Esophagus muscularis mucosa (tissue), 4 donors: ENCODE data around the gene DSTYK. TPM values are rescaled to one million over a fixed set of nuclear protein-coding genes. Genes with fewer than 3 reads are reported as not detected.
A peak's percentile ranks its signal among the peaks of the same experiment; 100 is the strongest.

ENCODE experiments used
- DNase-seq: peaks from one replicate; pipeline ENCODE4 v3.0.0-alpha.2; 2017; ENCODE audit errors: extremely low spot score
- H3K27ac ChIP-seq, 4 donors: fragments of 200-600 bp; sonication (generic); replicated peaks in 1 of 4; 1 replicate in 3 of 4; 2 replicates in 1 of 4; pipeline ENCODE4 v1.5.1; 2016 to 2019; ENCODE audit warnings: mild to moderate bottlenecking in 1 of 4
- H3K27me3 ChIP-seq, 4 donors: fragments of 200-600 bp; sonication (generic); one replicate each; pipeline versions ENCODE4 v1.5.1 to v1.6.0; 2016 to 2019
- H3K36me3 ChIP-seq, 4 donors: fragments of 200-600 bp; sonication (generic); one replicate each; pipeline ENCODE4 v1.5.1; 2016 to 2019
- H3K4me1 ChIP-seq, 4 donors: fragments of 200-600 bp; sonication (generic); one replicate each; pipeline ENCODE4 v1.5.1; 2016 to 2019
- H3K4me3 ChIP-seq, 4 donors: fragments of 200-600 bp; sonication (generic); 1 replicate in 2 of 4; 2 replicates in 2 of 4; pipeline ENCODE4 v1.5.1; 2016 to 2019; ENCODE audit warnings: mild to moderate bottlenecking in 4 of 4, moderate library complexity in 1 of 4
- H3K9me3 ChIP-seq, 4 donors: fragments of 200-600 bp; sonication (generic); 1 replicate in 3 of 4; 2 replicates in 1 of 4; pipeline ENCODE4 v1.5.1; 2016 to 2019
- CTCF ChIP-seq, 3 experiments: fragments of 200-600 bp in 2 of 3; fragments of 450-650 bp in 1 of 3; sonication (generic) in 2 of 3; IDR thresholded peaks; one replicate each; pipeline ENCODE4 v1.5.1; 2017 to 2019; ENCODE audit warnings: antibody characterized with exemption in 3 of 3, mild to moderate bottlenecking in 2 of 3, moderate library complexity in 1 of 3
- EP300 ChIP-seq: sonication (generic); formaldehyde crosslinking; IDR thresholded peaks from one replicate; pipeline ENCODE4 v1.6.1; 2017; ENCODE audit warnings: antibody characterized with exemption
- POLR2A ChIP-seq: fragments of 450-650 bp; IDR thresholded peaks from one replicate; pipeline ENCODE4 v1.6.1; 2017; ENCODE audit warnings: antibody characterized with exemption, moderate library complexity, mild to moderate bottlenecking, low read depth
- POLR2AphosphoS5 ChIP-seq, 2 donors: sonication (generic); formaldehyde crosslinking; IDR thresholded peaks; one replicate each; pipeline ENCODE4 v1.6.1; 2017; ENCODE audit warnings: antibody characterized with exemption in 2 of 2
- WGBS: methylation state at CpG from one replicate; pipeline ENCODE4 v1.1.5; 2018; 5-methylcytosine and 5-hydroxymethylcytosine counted together
- intact Hi-C: fragments of 100-400 bp; cut with DNase I; formaldehyde crosslinking; loops from one replicate; pipeline ENCODE4 v1.15.1; 2023
- total RNA-seq, 4 donors: library from RNA; depleted of rRNA; stranded (reverse); fragments of >200 nt; gene quantifications; one replicate each; pipeline versions ENCODE4 v1.1.0 to v1.2.1, GENCODE V29; 2016

DSTYK gene
- 10 to 100 TPM; 12.0 to 16.1 (median 13.9) TPM for total RNA-seq

GRCh38 chr1:205211169-205211838, at the start of gene DSTYK:
DSTYK (minus strand) TSS chr1:205211702; CDS start chr1:205211535, 167 bp downstream.
- Histone ChIP-seq H3K36me3 (no peaks in the 10 kb centered on the region), H3K27me3 (no peaks in the 10 kb centered on the region), H3K4me3 (peak within 1 kb of the TSS; percentile 73 to 96 (median 90)), H3K9me3 (no peaks in the 10 kb centered on the region), H3K27ac (peak within 1 kb of the TSS; percentile 87 to 93 (median 90)), H3K4me1 (peaks cover 15 to 31% (median 25%) of the 10 kb centered on the region in 4 donors)
- intact Hi-C loops: no loop called here
- TF ChIP-seq POLR2A: peak; percentile 59
- peak; percentile 88 to 92 for TF ChIP-seq POLR2AphosphoS5 (IDR thresholded peaks at IDR 0.05)
- TF ChIP-seq EP300: no peak
- peak in 1 of 3 experiments; percentile 5 for TF ChIP-seq CTCF (IDR thresholded peaks at IDR 0.05)
- 1% methylated on average over 12 of the region's 67 CpGs for WGBS
- DNase-seq: peak; percentile 97

- intact Hi-C loops: loop anchor here (5.0 kb wide), 2 partner anchors 38 to 273 kb away; no protein-coding TSS in a partner anchor
- DNase-seq: no peak
- no peak overlapping the region for H3K4me3 ChIP-seq
- H3K9me3 ChIP-seq: no peaks in the 10 kb centered on the region
- H3K27me3 ChIP-seq: no peaks in the 10 kb centered on the region
- peaks cover 33 to 56% (median 43%) of the 10 kb centered on the region in 4 donors for H3K4me1 ChIP-seq
- no peak overlapping the region for H3K27ac ChIP-seq
- WGBS: 75% methylated on average over 1 of the region's 1 CpG
- TF ChIP-seq POLR2A: no peak
- TF ChIP-seq CTCF (IDR thresholded peaks at IDR 0.05): no peak
- no peak for TF ChIP-seq EP300
- no peak for TF ChIP-seq POLR2AphosphoS5 (IDR thresholded peaks at IDR 0.05)
- H3K36me3 ChIP-seq: no peaks in the 10 kb centered on the region
These were observed 48.5 kb upstream of the DSTYK start for GRCh38 chr1:205259998-205260397.

- intact Hi-C loops: loop anchor here (5.0 kb wide), 1 partner anchor 272 kb away; no protein-coding TSS in a partner anchor
- DNase-seq: no peak
- H3K36me3 ChIP-seq: no peaks in the 10 kb centered on the region
- H3K4me1 ChIP-seq: peaks cover 33 to 56% (median 43%) of the 10 kb centered on the region in 4 donors
- no peak overlapping the region for H3K27ac ChIP-seq
- no peak overlapping the region for H3K4me3 ChIP-seq
- no peaks in the 10 kb centered on the region for H3K9me3 ChIP-seq
- TF ChIP-seq POLR2AphosphoS5 (IDR thresholded peaks at IDR 0.05) (peak in 1 of 2 donors; percentile 31), EP300 (no peak), CTCF (IDR thresholded peaks at IDR 0.05) (no peak), POLR2A (no peak)
- H3K27me3 ChIP-seq: no peaks in the 10 kb centered on the region
- 57% methylated on average over 10 of the region's 10 CpGs for WGBS
These were observed 47.9 kb upstream of the DSTYK start for GRCh38 chr1:205259324-205259832.

- no peaks in the 10 kb centered on the region for H3K9me3 ChIP-seq
- WGBS: 91% methylated on average over 8 of the region's 8 CpGs
- no peak overlapping the region for H3K4me3 ChIP-seq
- no peak for DNase-seq
- no peak overlapping the region for H3K27ac ChIP-seq
- TF ChIP-seq POLR2AphosphoS5 (IDR thresholded peaks at IDR 0.05): no peak
- no peak for TF ChIP-seq CTCF (IDR thresholded peaks at IDR 0.05)
- TF ChIP-seq EP300: no peak
- no peak for TF ChIP-seq POLR2A
- intact Hi-C loops: loop anchor here (5.0 kb wide), 1 partner anchor 271 kb away; no protein-coding TSS in a partner anchor
- no peaks in the 10 kb centered on the region for H3K36me3 ChIP-seq
- H3K4me1 ChIP-seq: peaks cover 33 to 56% (median 43%) of the 10 kb centered on the region in 4 donors
- no peaks in the 10 kb centered on the region for H3K27me3 ChIP-seq
These were observed 47.2 kb upstream of the DSTYK start for GRCh38 chr1:205258719-205259118.
